RWPE1 (cell line): ENCODE results near the gene FMN2.

Experiments
- CTCF ChIA-PET: fragments of 350-600 bp; sonication (Branson Sonifier 250); formaldehyde crosslinking; extraction: SDS; loops from one replicate; lab custom pipeline; 2021; lab: Yijun Ruan, JAX
- POLR2A ChIA-PET: fragments of 400-600 bp; formaldehyde crosslinking; extraction: SDS; loops from one replicate; lab custom pipeline; 2020; ENCODE audit warnings: antibody characterized with exemption; ENCODE audit not compliant: low non-redundant PET; lab: Yijun Ruan, JAX
- DNase-seq: peaks from one replicate; pipeline ENCODE4 v3.0.0; 2012; ENCODE audit warnings: low spot score
- H3K27ac ChIP-seq: fragments of 450-650 bp; 2 replicates; pipeline ENCODE4 v1.5.1; 2017
- CTCF ChIP-seq: fragments of 450-650 bp; conservative IDR thresholded peaks from 2 replicates; pipeline ENCODE4 v1.5.1; 2017; ENCODE audit warnings: low read depth, mild to moderate bottlenecking

FMN2 gene

GRCh38 chr1:240210026-240210425 lies 118.3 kb downstream of the FMN2 start:
- no peak overlapping the region for H3K27ac ChIP-seq
- POLR2A ChIA-PET = no interaction called here
- CTCF ChIA-PET = no interaction called here
- no peak for TF ChIP-seq CTCF
- DNase-seq = no peak

- DNase-seq = no peak
- CTCF ChIA-PET = no interaction called here
- H3K27ac ChIP-seq = no peak overlapping the region
- POLR2A ChIA-PET = no interaction called here
- no peak for TF ChIP-seq CTCF
Observed at GRCh38 chr1:240212556-240212955, 120.9 kb downstream of the FMN2 start.

GRCh38 chr1:240217403-240217802 lies 125.7 kb downstream of the FMN2 start:
- ChIA-PET POLR2A (no interaction called here), CTCF (no interaction called here)
- TF ChIP-seq CTCF = no peak
- DNase-seq = no peak
- no peak overlapping the region for H3K27ac ChIP-seq

GRCh38 chr1:240219104-240219503 lies 127.4 kb downstream of the FMN2 start:
- no peak for DNase-seq
- ChIA-PET CTCF (no interaction called here), POLR2A (no interaction called here)
- H3K27ac ChIP-seq = no peak overlapping the region
- no peak for TF ChIP-seq CTCF

GRCh38 chr1:240226102-240226501 lies 134.4 kb downstream of the FMN2 start:
- no peak for TF ChIP-seq CTCF
- CTCF ChIA-PET = no interaction called here
- POLR2A ChIA-PET = no interaction called here
- no peak for DNase-seq
- H3K27ac ChIP-seq = no peak overlapping the region

GRCh38 chr1:240230816-240231215 lies 139.1 kb downstream of the FMN2 start:
- POLR2A ChIA-PET = no interaction called here
- no peak overlapping the region for H3K27ac ChIP-seq
- no peak for TF ChIP-seq CTCF
- DNase-seq = no peak
- CTCF ChIA-PET = interaction anchor here (0.6 kb wide), 1 partner anchor 88 kb away, joined by 3 read pairs; no protein-coding TSS in a partner anchor

GRCh38 chr1:240232530-240232929 lies 140.8 kb downstream of the FMN2 start:
- no peak for DNase-seq
- no peak overlapping the region for H3K27ac ChIP-seq
- no peak for TF ChIP-seq CTCF

More at GRCh38 chr1:240232530-240232929, 140.8 kb downstream of the FMN2 start:
- CTCF ChIA-PET = interaction anchor here (0.6 kb wide), 1 partner anchor 483 kb away, joined by 4 read pairs; no protein-coding TSS in a partner anchor
- POLR2A ChIA-PET = no interaction called here
